H9 (cell line): Measurements from ENCODE around the gene PKNOX2. TPM values are rescaled to one million over a fixed set of nuclear protein-coding genes. Genes with fewer than 3 reads are reported as not detected.

ENCODE experiments used
- DNase-seq: peaks from one replicate; pipeline ENCODE4 v3.0.0-alpha.2; 2017
- H2AFZ ChIP-seq: one replicate; pipeline ENCODE4 v1.6.1; 2013; ENCODE audit warnings: mild to moderate bottlenecking, low read length, control low read depth, moderate library complexity
- H2AK5ac ChIP-seq: 2 replicates; pipeline ENCODE4 v1.6.1; 2013; ENCODE audit warnings: low read length, control low read depth, mixed read lengths; ENCODE audit not compliant: insufficient read length
- H2BK120ac ChIP-seq: one replicate; pipeline ENCODE4 v1.6.1; 2013; ENCODE audit warnings: low read depth, mild to moderate bottlenecking, low read length, control low read depth, inconsistent platforms; ENCODE audit not compliant: poor library complexity, severe bottlenecking
- H2BK12ac ChIP-seq: 2 replicates; pipeline ENCODE4 v1.6.1; 2013; ENCODE audit warnings: low read length, control low read depth, mixed read lengths, low read depth; ENCODE audit not compliant: insufficient read length
- H2BK15ac ChIP-seq: 2 replicates; pipeline ENCODE4 v1.6.1; 2013; ENCODE audit warnings: low read depth, low read length, control low read depth
- H2BK20ac ChIP-seq: one replicate; pipeline ENCODE4 v1.6.1; 2013; ENCODE audit warnings: low read depth, mild to moderate bottlenecking, low read length, control low read depth, inconsistent platforms; ENCODE audit not compliant: poor library complexity, severe bottlenecking
- H2BK5ac ChIP-seq: 2 replicates; pipeline ENCODE4 v1.6.1; 2013; ENCODE audit warnings: low read length, control low read depth, mixed read lengths; ENCODE audit not compliant: insufficient read length
- H3K14ac ChIP-seq: 2 replicates; pipeline ENCODE4 v1.6.1; 2013; ENCODE audit warnings: low read length, control low read depth; ENCODE audit not compliant: insufficient read depth
- H3K18ac ChIP-seq: 2 replicates; pipeline ENCODE4 v1.6.1; 2013; ENCODE audit warnings: low read depth, mild to moderate bottlenecking, mixed read lengths, low read length, control low read depth; ENCODE audit not compliant: insufficient read length
- H3K23ac ChIP-seq: 2 replicates; pipeline ENCODE4 v1.6.1; 2013; ENCODE audit warnings: low read length, control low read depth, mixed read lengths, low read depth; ENCODE audit not compliant: insufficient read length
- H3K23me2 ChIP-seq: 2 replicates; pipeline ENCODE4 v1.6.1; 2013; ENCODE audit warnings: low read depth, mild to moderate bottlenecking, mixed read lengths, low read length, control low read depth; ENCODE audit not compliant: insufficient read length, poor library complexity, severe bottlenecking
- H3K27ac ChIP-seq: 2 replicates; pipeline ENCODE4 v1.5.1; 2013; ENCODE audit warnings: low read length, control low read depth, mixed read lengths, low read depth; ENCODE audit not compliant: insufficient read length
- H3K27me3 ChIP-seq: 2 replicates; pipeline ENCODE4 v1.6.1; 2013; ENCODE audit warnings: low read length, control low read depth, inconsistent platforms; ENCODE audit not compliant: insufficient read depth
- H3K4ac ChIP-seq: 2 replicates; pipeline ENCODE4 v1.6.1; 2013; ENCODE audit warnings: low read depth, mild to moderate bottlenecking, control low read depth, inconsistent platforms, low read length, moderate library complexity
- H3K4me1 ChIP-seq: 2 replicates; pipeline ENCODE4 v1.6.1; 2013; ENCODE audit warnings: low read length, control low read depth, inconsistent platforms; ENCODE audit not compliant: insufficient read depth
- H3K4me2 ChIP-seq: 2 replicates; pipeline ENCODE4 v1.6.1; 2013; ENCODE audit warnings: low read length, control low read depth, mixed read lengths; ENCODE audit not compliant: insufficient read length, insufficient read depth
- H3K56ac ChIP-seq: 2 replicates; pipeline ENCODE4 v1.6.1; 2013; ENCODE audit warnings: low read depth, mild to moderate bottlenecking, mixed read lengths, low read length, control low read depth; ENCODE audit not compliant: insufficient read length
- H3K79me1 ChIP-seq: 2 replicates; pipeline ENCODE4 v1.6.1; 2013; ENCODE audit warnings: low read depth, mild to moderate bottlenecking, moderate library complexity, low read length, control low read depth, inconsistent platforms; ENCODE audit not compliant: insufficient read depth, poor library complexity, severe bottlenecking
- H3K79me2 ChIP-seq: 2 replicates; pipeline ENCODE4 v1.6.1; 2013; ENCODE audit warnings: low read length, control low read depth, inconsistent platforms; ENCODE audit not compliant: insufficient read depth
- H3K9ac ChIP-seq: 2 replicates; pipeline ENCODE4 v1.6.1; 2013; ENCODE audit warnings: low read length, control low read depth, mixed read lengths; ENCODE audit not compliant: insufficient read length; ENCODE audit errors: extremely low read depth
- H3K9me3 ChIP-seq: one replicate; pipeline ENCODE4 v1.6.1; 2013; ENCODE audit warnings: low read depth, low read length, inconsistent platforms; ENCODE audit not compliant: control insufficient read depth
- H3T11ph ChIP-seq: one replicate; pipeline ENCODE4 v1.6.1; 2013; ENCODE audit warnings: mild to moderate bottlenecking, low read length, control low read depth, inconsistent platforms
- H4K20me1 ChIP-seq: one replicate; pipeline ENCODE4 v1.6.1; 2013; ENCODE audit not compliant: control insufficient read depth, insufficient read length, insufficient read depth
- H4K5ac ChIP-seq: 2 replicates; pipeline ENCODE4 v1.6.1; 2013; ENCODE audit warnings: low read depth, mild to moderate bottlenecking, mixed read lengths, low read length, control low read depth; ENCODE audit not compliant: insufficient read length
- H4K8ac ChIP-seq: replicated peaks from 2 replicates; pipeline ENCODE4 v1.6.1; 2013; ENCODE audit warnings: low read length, control low read depth, mixed read lengths, low read depth; ENCODE audit not compliant: insufficient read length
- H4K91ac ChIP-seq: 2 replicates; pipeline ENCODE4 v1.6.1; 2013; ENCODE audit warnings: low read depth, mild to moderate bottlenecking, moderate library complexity, mixed read lengths, low read length, control low read depth; ENCODE audit not compliant: insufficient read length
- H3K27ac Mint-ChIP-seq, 3 experiments: 2 replicates in 2 of 3; 3 replicates in 1 of 3; pipeline ENCODE4 v1.8.0; 2020 to 2021; ENCODE audit warnings: mixed read lengths in 3 of 3, mild to moderate bottlenecking in 1 of 3, moderate library complexity in 1 of 3
- H3K27me3 Mint-ChIP-seq: 2 replicates; pipeline ENCODE4 v1.8.0; 2021; ENCODE audit warnings: low read depth, mild to moderate bottlenecking, moderate library complexity, mixed read lengths
- H3K36me3 Mint-ChIP-seq, 3 experiments: 2 replicates in 2 of 3; 3 replicates in 1 of 3; pipeline ENCODE4 v1.8.0; 2020 to 2021; ENCODE audit warnings: low read depth in 3 of 3, mixed read lengths in 3 of 3; ENCODE audit not compliant: insufficient read depth in 1 of 3
- H3K4me1 Mint-ChIP-seq, 2 experiments: 2 replicates each; pipeline ENCODE4 v1.8.0; 2020; ENCODE audit warnings: mixed read lengths in 2 of 2
- H3K4me3 Mint-ChIP-seq, 2 experiments: 2 replicates in 1 of 2; 3 replicates in 1 of 2; pipeline ENCODE4 v1.8.0; 2020 to 2021; ENCODE audit warnings: mild to moderate bottlenecking in 2 of 2, mixed read lengths in 2 of 2, moderate library complexity in 1 of 2
- H3K9me3 Mint-ChIP-seq, 2 experiments: 2 replicates in 1 of 2; 3 replicates in 1 of 2; pipeline ENCODE4 v1.8.0; 2020; ENCODE audit warnings: mild to moderate bottlenecking in 2 of 2, mixed read lengths in 2 of 2, moderate library complexity in 1 of 2
- WGBS: extraction: QIAGEN DNeasy Blood & Tissue Kit; methylation state at CpG from one replicate; pipeline ENCODE4 v1.1.7; 2013; ENCODE audit warnings: missing lambda C conversion rate, low lambda C conversion rate, mixed read lengths; ENCODE audit not compliant: insufficient read length; ENCODE audit errors: extremely low coverage; 5-methylcytosine and 5-hydroxymethylcytosine counted together
- total RNA-seq: library from RNA; stranded (reverse); gene quantifications from 2 replicates; pipeline ENCODE4 v1.2.1, GENCODE V29; 2021
- TF ChIP-seq, protein P1 (sequence below): fragments of 200-600 bp; sonication (generic); conservative IDR thresholded peaks from 3 replicates; pipeline ENCODE4 v1.8.0; 2021; ENCODE audit warnings: antibody characterized with exemption, mild to moderate bottlenecking

PKNOX2 gene
- total RNA-seq, 1 experiment from 2014 or later: 1.3 TPM

DNA sequence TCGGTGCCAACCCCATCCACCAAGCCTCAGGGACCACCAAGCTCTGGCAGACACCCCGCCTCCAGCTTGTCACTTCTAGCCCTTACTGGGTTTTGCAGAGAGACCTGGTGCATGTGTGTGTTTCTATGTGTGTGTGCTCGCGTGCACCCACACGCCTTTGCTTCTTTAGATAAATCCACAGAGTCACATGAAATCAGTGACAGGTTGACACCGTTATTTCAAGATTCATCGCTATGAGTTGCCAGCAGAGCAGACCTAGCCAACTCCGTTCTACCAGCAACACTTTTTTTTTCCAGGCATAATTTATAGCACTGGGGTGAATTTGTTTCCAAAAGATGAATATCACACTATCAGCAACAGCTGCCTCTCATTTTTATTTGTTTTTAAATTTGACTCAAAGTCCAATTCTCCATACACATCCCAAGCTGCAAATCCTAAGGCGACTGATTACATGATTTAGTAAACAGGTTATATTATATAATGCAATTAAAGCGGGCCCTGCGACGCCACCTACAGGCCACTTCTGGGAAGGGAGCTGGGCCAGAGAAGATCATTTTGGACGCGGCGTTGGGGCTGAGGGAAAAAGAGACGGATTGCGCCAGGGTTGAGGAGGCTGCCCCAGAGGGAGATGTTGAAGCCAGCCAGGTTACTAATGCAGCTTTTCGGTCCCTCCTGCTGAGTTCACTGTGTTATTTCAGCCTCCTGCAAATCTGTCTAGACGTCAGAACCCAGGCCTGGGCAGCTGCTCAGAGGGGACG lies 181.0 kb downstream of the PKNOX2 start:
- Mint-ChIP-seq H3K27ac (no peak overlapping the region), H3K4me1 (peaks cover 51 to 81% of the 10 kb centered on the region in 2 experiments)

More for the DNA sequence above, 181.0 kb downstream of the PKNOX2 start:
- Histone ChIP-seq H3K4me2 (no peak overlapping the region), H3T11ph (no peak overlapping the region), H4K5ac (no peak overlapping the region), H3K79me1 (no peaks in the 10 kb centered on the region), H3K79me2 (no peaks in the 10 kb centered on the region), H3K4ac (no peak overlapping the region), H2BK5ac (no peak overlapping the region), H2BK20ac (no peak overlapping the region), H3K27me3 (no peaks in the 10 kb centered on the region; the same call in 1 of the 2 replicates), H2AK5ac (no peak overlapping the region), H2BK15ac (no peak overlapping the region), H3K23me2 (no peaks in the 10 kb centered on the region), H4K8ac (no peak overlapping the region), H3K18ac (no peak overlapping the region), H3K56ac (no peak overlapping the region), H3K4me1 (no peaks in the 10 kb centered on the region), H3K23ac (no peak overlapping the region), H2BK12ac (no peak overlapping the region), H2BK120ac (no peak overlapping the region), H3K9ac (no peak overlapping the region), H3K9me3 (no peaks in the 10 kb centered on the region), H2AFZ (no peak overlapping the region), H3K27ac (no peak overlapping the region), H4K20me1 (no peaks in the 10 kb centered on the region), H4K91ac (no peak overlapping the region), H3K14ac (no peak overlapping the region)
- TF ChIP-seq, protein P1, sequence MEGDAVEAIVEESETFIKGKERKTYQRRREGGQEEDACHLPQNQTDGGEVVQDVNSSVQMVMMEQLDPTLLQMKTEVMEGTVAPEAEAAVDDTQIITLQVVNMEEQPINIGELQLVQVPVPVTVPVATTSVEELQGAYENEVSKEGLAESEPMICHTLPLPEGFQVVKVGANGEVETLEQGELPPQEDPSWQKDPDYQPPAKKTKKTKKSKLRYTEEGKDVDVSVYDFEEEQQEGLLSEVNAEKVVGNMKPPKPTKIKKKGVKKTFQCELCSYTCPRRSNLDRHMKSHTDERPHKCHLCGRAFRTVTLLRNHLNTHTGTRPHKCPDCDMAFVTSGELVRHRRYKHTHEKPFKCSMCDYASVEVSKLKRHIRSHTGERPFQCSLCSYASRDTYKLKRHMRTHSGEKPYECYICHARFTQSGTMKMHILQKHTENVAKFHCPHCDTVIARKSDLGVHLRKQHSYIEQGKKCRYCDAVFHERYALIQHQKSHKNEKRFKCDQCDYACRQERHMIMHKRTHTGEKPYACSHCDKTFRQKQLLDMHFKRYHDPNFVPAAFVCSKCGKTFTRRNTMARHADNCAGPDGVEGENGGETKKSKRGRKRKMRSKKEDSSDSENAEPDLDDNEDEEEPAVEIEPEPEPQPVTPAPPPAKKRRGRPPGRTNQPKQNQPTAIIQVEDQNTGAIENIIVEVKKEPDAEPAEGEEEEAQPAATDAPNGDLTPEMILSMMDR: peak; percentile 95
- Mint-ChIP-seq H3K4me3 (0 out of 5 replicates have a peak overlapping the region, but pooled peaks of 1 of the 2 experiments have one; percentile 15), H3K36me3 (no peaks in the 10 kb centered on the region), H3K9me3 (no peaks in the 10 kb centered on the region), H3K27me3 (peaks cover 29% of the 10 kb centered on the region)
- DNase-seq: peak; percentile 69
- no CpG with 5 or more reads among the region's 20 CpGs for WGBS
